Measurements from ENCODE around the gene RENBP.

The RENBP gene

DNA sequence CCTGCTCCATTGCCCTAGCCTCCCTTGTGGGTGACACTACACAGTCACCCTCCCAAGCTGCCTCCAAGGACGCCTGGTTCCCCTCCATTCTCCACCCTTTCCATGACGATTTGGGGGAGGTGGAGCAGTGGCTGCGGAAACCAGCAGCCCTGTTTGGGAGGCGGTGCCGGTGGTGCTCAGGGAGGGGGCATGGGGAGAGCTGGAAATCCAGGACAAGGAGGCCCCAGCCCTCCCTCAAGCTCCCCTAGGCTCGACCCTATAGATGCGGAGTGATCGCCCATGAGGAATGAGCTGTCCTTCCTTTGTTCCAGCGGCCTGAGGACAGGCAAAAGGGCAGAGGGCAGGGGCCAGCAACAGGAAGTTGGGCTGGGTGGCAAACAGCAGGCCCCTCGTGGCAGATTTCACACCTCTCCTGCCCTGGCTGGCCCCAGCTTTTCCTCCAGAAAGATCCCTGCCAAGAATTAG is 3.6 kb upstream of the RENBP start:
- TF ChIP-seq, protein P1, sequence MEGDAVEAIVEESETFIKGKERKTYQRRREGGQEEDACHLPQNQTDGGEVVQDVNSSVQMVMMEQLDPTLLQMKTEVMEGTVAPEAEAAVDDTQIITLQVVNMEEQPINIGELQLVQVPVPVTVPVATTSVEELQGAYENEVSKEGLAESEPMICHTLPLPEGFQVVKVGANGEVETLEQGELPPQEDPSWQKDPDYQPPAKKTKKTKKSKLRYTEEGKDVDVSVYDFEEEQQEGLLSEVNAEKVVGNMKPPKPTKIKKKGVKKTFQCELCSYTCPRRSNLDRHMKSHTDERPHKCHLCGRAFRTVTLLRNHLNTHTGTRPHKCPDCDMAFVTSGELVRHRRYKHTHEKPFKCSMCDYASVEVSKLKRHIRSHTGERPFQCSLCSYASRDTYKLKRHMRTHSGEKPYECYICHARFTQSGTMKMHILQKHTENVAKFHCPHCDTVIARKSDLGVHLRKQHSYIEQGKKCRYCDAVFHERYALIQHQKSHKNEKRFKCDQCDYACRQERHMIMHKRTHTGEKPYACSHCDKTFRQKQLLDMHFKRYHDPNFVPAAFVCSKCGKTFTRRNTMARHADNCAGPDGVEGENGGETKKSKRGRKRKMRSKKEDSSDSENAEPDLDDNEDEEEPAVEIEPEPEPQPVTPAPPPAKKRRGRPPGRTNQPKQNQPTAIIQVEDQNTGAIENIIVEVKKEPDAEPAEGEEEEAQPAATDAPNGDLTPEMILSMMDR (IDR thresholded peaks at IDR 0.05), result no peak
- Histone ChIP-seq H3K79me2 (no peaks in the 10 kb centered on the region), H2AFZ (no peak overlapping the region), H3K4me1 (no peaks in the 10 kb centered on the region), H3K4me3 (ENCODE audit: low read depth, low read length) (no peak overlapping the region), H3K4me2 (ENCODE audit: low read length) (no peak overlapping the region), H3K27ac (no peak overlapping the region), H3K36me3 (ENCODE audit: control insufficient read depth, insufficient read depth, low read length) (no peaks in the 10 kb centered on the region), H3K9ac (no peak overlapping the region), H3K27me3 (ENCODE audit: control insufficient read depth, insufficient read depth, low read length) (no peaks in the 10 kb centered on the region), H3K9me3 (ENCODE audit: control insufficient read depth, low read length) (no peaks in the 10 kb centered on the region)

DNA sequence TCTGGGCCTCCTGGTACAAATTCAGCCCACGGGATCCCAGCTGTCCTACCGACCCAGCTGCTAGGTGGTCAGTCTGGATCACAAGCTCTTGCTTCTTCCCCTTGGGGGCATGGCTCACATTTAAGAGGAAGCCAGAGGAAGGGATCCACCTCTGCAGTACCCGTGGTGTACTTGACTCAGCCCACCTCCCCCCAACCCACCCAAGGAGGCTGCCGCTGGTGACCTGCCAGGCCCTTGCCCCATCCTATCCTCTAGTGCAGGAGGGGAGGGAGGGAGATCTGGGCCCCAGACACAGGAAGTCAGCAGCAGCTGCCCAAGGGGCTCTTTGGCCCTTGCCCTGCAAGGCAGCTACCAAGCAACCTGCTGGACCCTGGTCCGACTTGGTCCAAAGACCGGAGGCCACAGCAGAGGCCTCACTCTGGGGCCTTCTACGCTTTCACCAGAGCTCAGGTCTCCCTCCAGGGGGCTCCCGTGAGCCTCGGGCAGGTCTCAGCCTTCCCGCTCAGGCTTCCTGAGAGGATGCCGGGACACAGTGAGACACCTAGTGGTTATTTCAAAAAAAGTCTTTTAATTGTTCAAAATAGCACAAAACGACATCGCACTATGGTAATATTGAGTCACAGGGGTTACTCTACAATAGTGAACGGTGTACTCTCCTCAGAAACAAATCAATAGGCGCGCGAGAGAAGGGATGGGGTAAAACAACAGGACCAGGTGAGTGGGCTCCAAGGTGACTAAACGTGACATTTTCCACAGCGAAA is 2.7 kb upstream of the RENBP start:
- no peaks in the 10 kb centered on the region for H3K9me3 ChIP-seq (ENCODE audit: control insufficient read depth, low read length)
- H2AFZ ChIP-seq, result no peak overlapping the region
- no peaks in the 10 kb centered on the region for H3K4me1 ChIP-seq
- no peak overlapping the region for H3K4me3 ChIP-seq (ENCODE audit: low read depth, low read length)
- no peaks in the 10 kb centered on the region for H3K27me3 ChIP-seq (ENCODE audit: control insufficient read depth, insufficient read depth, low read length)
- no peaks in the 10 kb centered on the region for H3K36me3 ChIP-seq (ENCODE audit: control insufficient read depth, insufficient read depth, low read length)
- TF ChIP-seq, protein P1 (IDR thresholded peaks at IDR 0.05), result peak; percentile 89
- no peaks in the 10 kb centered on the region for H3K79me2 ChIP-seq
- H3K27ac ChIP-seq, result no peak overlapping the region
- H3K9ac ChIP-seq, result no peak overlapping the region
- H3K4me2 ChIP-seq (ENCODE audit: low read length), result no peak overlapping the region

DNA sequence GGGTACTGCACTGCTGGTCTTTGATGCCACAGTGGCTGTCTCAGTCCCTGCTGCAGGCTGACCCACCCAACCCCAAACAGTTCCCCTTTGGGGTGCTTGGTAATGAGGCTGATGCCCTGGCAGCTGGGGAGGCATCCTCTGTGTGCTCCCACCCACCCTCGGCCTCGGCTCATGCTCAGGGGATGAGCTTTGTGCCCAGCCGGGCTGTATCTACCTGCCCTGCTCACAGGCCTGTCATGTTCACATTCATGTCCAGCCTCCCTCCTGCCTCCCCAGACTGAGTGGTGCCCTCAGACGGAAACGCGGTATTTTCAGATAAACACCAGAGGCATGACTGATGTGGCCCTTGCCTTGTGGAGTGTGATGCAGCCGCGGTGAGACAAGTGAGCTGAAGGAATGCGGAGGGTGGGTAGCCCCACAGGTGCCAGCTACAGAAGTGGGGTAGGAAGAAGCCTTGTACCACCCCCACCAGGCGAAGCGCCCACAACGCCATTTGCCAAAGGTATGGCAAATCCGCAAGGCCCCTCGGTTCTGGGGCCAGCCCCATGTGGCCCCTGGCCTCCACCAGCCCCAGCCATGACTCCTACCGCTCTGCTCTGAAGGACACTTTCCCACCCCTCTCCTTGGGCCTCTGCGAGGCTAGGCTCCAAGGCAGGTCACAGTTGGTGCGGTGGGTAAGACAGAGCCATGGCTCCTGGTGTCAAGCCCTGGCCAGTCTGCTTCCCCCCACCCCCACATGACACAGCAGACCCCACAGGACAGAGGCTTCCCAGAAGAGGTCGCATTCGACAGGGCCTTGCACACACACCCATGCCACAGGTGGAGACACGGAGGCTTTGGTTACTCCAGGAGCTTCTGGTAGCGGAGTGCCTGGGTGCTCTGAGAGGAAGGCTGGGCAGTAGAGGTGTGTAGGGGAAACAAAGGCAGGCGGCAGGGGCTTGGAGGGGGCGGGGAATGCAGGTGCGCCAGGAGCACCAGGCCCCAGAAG is 1.8 kb upstream of the RENBP start:
- no peak overlapping the region for H3K9ac ChIP-seq
- no peak overlapping the region for H3K4me2 ChIP-seq (ENCODE audit: low read length)
- TF ChIP-seq, protein P1 (IDR thresholded peaks at IDR 0.05), result no peak
- no peak overlapping the region for H3K27ac ChIP-seq
- H3K4me1 ChIP-seq, result no peaks in the 10 kb centered on the region
- H3K79me2 ChIP-seq, result no peaks in the 10 kb centered on the region
- H3K27me3 ChIP-seq (ENCODE audit: control insufficient read depth, insufficient read depth, low read length), result no peaks in the 10 kb centered on the region
- H2AFZ ChIP-seq, result no peak overlapping the region
- no peaks in the 10 kb centered on the region for H3K9me3 ChIP-seq (ENCODE audit: control insufficient read depth, low read length)
- no peak overlapping the region for H3K4me3 ChIP-seq (ENCODE audit: low read depth, low read length)
- no peaks in the 10 kb centered on the region for H3K36me3 ChIP-seq (ENCODE audit: control insufficient read depth, insufficient read depth, low read length)

DNA sequence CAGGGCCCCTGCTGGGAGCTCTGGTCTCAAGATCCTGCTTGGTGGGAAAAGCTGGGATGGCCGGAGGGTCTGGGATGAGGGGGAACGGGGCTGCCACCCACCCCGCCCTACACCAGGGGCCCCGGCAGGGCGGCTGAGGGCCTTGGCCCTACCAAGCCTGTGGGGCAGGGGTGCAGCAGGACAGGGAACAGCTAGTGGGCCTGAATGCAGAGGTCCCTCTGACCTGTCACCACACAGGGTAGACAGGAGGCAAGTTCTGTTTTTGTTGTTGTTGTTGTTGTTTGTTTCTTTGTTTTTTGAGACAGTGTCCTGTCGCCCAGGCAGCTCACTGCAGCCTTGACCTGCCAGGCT is 332 bp upstream of the RENBP start:
- TF ChIP-seq, protein P1 (IDR thresholded peaks at IDR 0.05), result no peak
- Histone ChIP-seq H3K36me3 (ENCODE audit: control insufficient read depth, insufficient read depth, low read length) (no peaks in the 10 kb centered on the region), H3K4me2 (ENCODE audit: low read length) (no peak overlapping the region), H3K9ac (no peak overlapping the region), H3K27me3 (ENCODE audit: control insufficient read depth, insufficient read depth, low read length) (no peaks in the 10 kb centered on the region), H2AFZ (no peak overlapping the region), H3K9me3 (ENCODE audit: control insufficient read depth, low read length) (no peaks in the 10 kb centered on the region), H3K4me3 (ENCODE audit: low read depth, low read length) (no peak overlapping the region), H3K27ac (no peak overlapping the region), H3K79me2 (no peaks in the 10 kb centered on the region), H3K4me1 (no peaks in the 10 kb centered on the region)
